GM21367 (cell line): ENCODE data around the gene RGCC.
A peak's percentile ranks its signal among the peaks of the same experiment; 100 is the strongest.
"Not testable (repeated sequence)": the region's sequence is repeated elsewhere in the genome, so short reads cannot be mapped to it uniquely, and the experiment has no call there.

Experiments used
- ATAC-seq: cut with Tn5 transposase; IDR thresholded peaks from one replicate; pipeline ENCODE4 v1.9.1; 2021; ENCODE audit not compliant: unreplicated experiment

RGCC gene

GRCh38 chr13:41488124-41488523 is 30.8 kb downstream of the RGCC start:
- no peak for ATAC-seq

GRCh38 chr13:41490371-41491015 is 33.1 kb downstream of the RGCC start:
- no peak for ATAC-seq

- no peak for ATAC-seq
Measured at GRCh38 chr13:41491436-41491835, 34.1 kb downstream of the RGCC start.

DNA sequence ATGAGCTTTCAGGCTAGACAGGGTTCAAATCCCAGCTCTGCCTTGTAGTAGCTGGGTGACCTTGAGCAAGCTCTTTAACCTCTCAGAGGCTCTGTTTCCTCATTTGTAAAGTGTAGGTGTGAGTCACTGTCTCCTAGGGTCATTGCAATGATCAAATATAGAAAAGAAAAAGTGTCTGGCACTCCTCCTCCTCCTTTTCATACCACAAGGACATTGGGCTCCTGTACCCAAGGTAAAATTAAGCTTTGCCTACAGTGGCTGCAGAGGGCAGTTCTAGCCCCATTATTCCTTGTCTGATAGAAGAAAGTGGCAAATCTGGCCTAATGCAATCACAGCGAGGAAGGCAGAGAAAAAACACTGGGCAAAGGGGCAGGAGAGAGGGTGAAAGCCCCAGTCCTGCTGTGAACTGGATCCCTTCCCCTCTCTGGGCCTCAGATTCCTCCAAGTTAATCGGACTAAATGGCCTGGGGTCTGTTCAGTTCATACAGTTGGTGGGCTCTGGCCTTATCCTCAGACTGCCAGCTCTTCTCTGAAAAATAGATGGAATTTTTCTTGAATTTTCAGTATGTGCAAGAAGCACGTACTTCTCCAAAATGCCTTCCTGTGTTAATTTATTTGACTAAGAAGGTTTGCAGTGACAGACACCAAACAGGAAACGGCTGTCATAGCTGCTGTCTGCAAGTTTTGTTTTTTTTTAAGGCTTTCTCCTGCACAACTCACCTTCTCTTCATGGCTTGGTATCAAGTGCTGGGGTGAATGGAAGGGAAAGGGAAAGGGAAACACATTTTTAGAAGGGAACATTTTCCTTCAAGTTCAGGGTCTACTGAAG is 35.3 kb downstream of the RGCC start:
- peak; percentile 59 for ATAC-seq

DNA sequence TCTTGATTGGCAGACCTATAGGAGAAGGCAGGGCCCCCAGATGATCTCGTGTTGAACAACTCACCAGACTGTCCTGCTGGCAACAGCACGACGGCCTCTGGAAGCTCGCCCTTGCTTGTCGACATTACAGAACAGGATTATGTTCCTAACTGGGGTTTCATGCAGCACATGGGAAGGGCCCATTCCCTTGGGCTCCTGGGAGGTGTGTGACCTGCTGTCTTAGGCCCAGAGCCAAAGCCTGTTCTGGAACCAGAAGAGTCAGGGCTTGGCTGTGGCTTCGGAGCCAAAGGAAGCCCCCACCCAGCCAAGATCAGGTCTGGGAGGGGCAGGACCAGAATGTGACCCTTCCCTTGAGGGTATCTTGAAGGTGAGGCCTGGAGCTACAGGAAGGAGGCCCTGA is 36.9 kb downstream of the RGCC start:
- ATAC-seq = no peak

DNA sequence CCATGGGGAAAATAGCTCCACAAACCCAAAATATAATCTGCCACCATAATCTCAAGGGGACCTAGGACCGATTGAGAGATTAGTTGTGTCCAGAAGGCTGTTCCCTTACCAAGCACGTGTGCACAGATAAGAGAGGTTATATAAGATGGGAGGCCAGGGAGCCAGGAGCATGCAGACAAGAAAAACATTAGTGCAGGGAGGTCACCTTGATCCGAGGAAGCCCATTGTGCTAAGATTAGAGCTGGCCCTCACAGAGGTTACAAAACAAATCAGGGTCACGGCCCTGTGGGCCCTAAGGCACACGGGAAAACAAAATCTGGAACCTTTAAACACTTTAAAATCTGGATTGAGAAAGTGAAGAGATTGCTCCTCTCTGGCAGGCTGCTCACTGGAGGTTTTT is 37.7 kb downstream of the RGCC start:
- no peak for ATAC-seq

GRCh38 chr13:41496420-41497234 is 39.3 kb downstream of the RGCC start:
- no peak for ATAC-seq

- ATAC-seq = no peak
Measured at GRCh38 chr13:41497436-41497835, 40.1 kb downstream of the RGCC start.

DNA sequence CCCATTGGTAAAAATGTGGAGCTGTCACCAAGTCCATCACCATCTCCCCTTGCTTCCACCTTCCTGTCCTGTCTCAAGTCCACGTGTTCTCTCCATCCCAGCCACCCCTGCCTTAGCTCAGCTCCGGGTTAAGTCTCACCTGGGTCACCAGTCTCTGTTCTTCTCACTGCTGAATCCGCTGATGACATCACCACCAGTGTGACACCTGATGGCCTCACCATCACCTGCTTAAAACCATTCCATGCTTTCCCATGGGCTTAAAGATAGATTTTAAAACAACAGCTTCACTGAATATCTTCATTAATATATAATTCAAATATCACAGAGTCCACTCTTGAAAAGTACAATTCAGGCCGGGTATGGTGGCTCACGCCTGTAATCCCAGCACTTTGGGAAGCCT is 42.1 kb downstream of the RGCC start:
- ATAC-seq = no peak

GRCh38 chr13:41500511-41500910 is 43.2 kb downstream of the RGCC start:
- peak; percentile 48 for ATAC-seq

- ATAC-seq = no peak
Measured at GRCh38 chr13:41501281-41501680, 43.9 kb downstream of the RGCC start.

DNA sequence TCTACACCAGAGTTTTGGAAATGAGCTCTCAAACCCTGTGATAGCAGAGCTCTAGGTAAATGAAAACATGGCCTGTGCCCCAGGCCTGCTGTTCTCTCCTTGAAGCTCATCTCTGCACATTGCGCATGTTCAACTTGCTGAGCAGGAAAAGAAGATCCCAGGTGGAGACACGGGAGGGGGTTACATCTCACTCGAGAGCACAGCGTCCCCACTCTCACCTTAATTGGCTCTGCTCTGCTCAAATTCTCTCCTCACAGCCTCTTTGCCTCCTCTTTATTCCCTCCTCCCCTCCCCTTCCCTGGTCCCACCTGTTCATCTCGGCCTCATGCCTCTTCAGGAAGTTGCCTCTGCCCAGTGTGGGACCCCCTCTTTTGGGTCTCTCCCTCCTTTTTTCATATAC is 44.7 kb downstream of the RGCC start:
- ATAC-seq = no peak

- peak; percentile 67 for ATAC-seq
Measured at GRCh38 chr13:41502673-41503072, 45.3 kb downstream of the RGCC start.

DNA sequence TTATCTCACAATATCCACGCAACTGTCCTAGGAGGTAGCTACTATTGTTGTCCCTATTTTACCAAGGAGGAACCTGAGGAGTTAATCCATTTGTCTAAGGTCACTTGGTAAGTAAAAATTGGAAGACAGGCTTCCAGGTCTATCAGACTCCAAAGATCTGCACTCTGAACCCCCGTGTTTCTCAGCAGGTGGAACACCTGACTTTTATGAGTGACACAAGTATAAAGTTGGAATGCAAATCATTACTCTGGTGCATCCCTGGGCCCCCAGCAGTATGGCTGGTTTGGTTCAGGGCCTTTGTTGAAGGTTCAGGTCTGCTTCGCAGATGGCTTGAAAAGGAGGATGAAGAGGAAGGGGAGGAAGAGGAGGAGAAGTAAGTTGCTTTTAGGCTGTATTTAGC is 46.0 kb downstream of the RGCC start:
- no peak for ATAC-seq

DNA sequence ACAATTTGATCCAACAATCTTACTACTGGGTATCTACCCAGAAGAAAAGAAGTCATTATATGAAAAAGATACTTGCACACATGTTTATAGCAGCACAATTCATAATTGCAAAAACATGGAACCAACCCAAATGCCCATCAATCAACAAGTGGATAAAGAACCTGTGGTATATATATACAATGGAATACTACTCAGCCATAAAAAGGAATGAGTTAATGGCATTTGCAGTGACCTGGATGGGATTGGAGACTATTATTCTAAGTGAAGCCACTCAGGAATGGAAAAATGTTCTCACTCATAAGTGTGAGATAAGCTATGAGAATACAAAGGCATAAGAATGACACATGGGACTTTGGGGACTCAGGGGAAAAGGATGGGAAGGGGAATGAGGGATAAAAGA is 47.3 kb downstream of the RGCC start:
- not testable (repeated sequence) for ATAC-seq

- ATAC-seq = no peak
Measured at GRCh38 chr13:41505209-41505835, 48.0 kb downstream of the RGCC start.

GRCh38 chr13:41506312-41506711 is 49.0 kb downstream of the RGCC start:
- no peak for ATAC-seq

GRCh38 chr13:41509971-41510370 is 52.6 kb downstream of the RGCC start:
- no peak for ATAC-seq

GRCh38 chr13:41511827-41512226 is 54.5 kb downstream of the RGCC start:
- ATAC-seq = no peak

GRCh38 chr13:41512441-41512840 is 55.1 kb downstream of the RGCC start:
- no peak for ATAC-seq

- no peak for ATAC-seq
Measured at GRCh38 chr13:41513600-41513999, 56.2 kb downstream of the RGCC start.
